Sigmoid colon (tissue), 4 donors: ENCODE results near the gene SPTBN4.

ENCODE experiments used
- EP300 ChIP-seq, 4 donors: sonication (generic); formaldehyde crosslinking; IDR thresholded peaks; one replicate each; pipeline ENCODE4 v1.6.1; 2017; ENCODE audit warnings: antibody characterized with exemption in 4 of 4
- POLR2A ChIP-seq, 2 donors: fragments of 450-650 bp; IDR thresholded peaks; one replicate each; pipeline ENCODE4 v1.6.1; 2016; ENCODE audit warnings: antibody characterized with exemption in 2 of 2, mild to moderate bottlenecking in 2 of 2, moderate library complexity in 2 of 2
- POLR2AphosphoS5 ChIP-seq, 4 donors: sonication (generic); formaldehyde crosslinking; IDR thresholded peaks; one replicate each; pipeline ENCODE4 v1.6.1; 2017; ENCODE audit warnings: antibody characterized with exemption in 4 of 4
- TF ChIP-seq, protein P1 (sequence below), 4 experiments: fragments of 450-650 bp in 3 of 4; fragments of 200-600 bp in 1 of 4; IDR thresholded peaks; one replicate each; pipeline ENCODE4 v1.5.1; 2016 to 2019; ENCODE audit warnings: antibody characterized with exemption in 4 of 4, mild to moderate bottlenecking in 3 of 4, moderate library complexity in 2 of 4

DNA sequence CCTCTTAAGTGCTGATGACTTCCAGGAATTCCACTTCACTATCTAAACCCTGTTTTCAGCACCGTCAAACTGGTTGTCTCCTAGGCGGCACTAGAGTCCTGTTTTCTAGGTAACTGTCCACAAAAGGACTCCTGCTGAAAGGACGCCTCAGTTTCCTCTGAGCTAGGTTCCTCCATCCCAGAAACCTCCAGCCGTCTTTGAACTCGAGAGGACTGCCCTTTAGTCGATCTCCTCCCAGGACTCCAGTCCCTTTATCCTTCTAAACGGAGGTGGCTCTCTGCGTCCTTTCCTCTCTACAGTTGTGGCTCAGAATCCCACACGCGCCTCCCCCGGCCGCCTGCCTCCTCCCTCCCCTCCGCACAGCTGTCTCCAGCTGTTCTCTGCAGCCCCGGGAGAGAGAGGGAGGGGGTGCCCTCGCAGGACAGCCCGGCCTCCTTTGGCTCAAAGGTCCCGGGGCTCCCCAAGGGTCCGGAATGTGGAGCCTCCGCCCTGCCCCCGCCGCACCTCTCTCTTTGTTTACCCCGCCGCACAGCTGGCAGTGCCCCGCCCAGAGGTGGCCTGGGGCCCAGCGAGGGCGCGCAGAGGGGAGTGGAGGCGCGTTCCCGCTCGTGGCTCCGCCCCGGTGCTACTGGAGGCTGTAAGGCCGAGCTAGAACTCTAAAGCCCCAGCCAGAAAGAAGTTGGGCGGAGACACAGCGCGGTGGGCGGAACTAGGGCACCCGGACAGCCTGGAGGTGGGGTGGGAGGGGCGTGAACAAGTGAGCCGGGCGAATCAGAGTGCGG is 136.8 kb downstream of the SPTBN4 start:
- TF ChIP-seq, protein P1, sequence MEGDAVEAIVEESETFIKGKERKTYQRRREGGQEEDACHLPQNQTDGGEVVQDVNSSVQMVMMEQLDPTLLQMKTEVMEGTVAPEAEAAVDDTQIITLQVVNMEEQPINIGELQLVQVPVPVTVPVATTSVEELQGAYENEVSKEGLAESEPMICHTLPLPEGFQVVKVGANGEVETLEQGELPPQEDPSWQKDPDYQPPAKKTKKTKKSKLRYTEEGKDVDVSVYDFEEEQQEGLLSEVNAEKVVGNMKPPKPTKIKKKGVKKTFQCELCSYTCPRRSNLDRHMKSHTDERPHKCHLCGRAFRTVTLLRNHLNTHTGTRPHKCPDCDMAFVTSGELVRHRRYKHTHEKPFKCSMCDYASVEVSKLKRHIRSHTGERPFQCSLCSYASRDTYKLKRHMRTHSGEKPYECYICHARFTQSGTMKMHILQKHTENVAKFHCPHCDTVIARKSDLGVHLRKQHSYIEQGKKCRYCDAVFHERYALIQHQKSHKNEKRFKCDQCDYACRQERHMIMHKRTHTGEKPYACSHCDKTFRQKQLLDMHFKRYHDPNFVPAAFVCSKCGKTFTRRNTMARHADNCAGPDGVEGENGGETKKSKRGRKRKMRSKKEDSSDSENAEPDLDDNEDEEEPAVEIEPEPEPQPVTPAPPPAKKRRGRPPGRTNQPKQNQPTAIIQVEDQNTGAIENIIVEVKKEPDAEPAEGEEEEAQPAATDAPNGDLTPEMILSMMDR (IDR thresholded peaks at IDR 0.05) = no peak
- TF ChIP-seq POLR2A (IDR thresholded peaks at IDR 0.05) (peak in 1 of 2 donors; percentile 30), POLR2AphosphoS5 (IDR thresholded peaks at IDR 0.05) (peak; percentile 70 to 93 (median 84)), EP300 (IDR thresholded peaks at IDR 0.05) (no peak)
